ENCODE measurements around the gene CADM4. TPM values are rescaled to one million over a fixed set of nuclear protein-coding genes. Genes with fewer than 3 reads are reported as not detected.
A peak's percentile ranks its signal among the peaks of the same experiment; 100 is the strongest.

The CADM4 gene
- total RNA-seq, 2 donors from 2014 or later = 2.3 to 5.8 TPM

DNA sequence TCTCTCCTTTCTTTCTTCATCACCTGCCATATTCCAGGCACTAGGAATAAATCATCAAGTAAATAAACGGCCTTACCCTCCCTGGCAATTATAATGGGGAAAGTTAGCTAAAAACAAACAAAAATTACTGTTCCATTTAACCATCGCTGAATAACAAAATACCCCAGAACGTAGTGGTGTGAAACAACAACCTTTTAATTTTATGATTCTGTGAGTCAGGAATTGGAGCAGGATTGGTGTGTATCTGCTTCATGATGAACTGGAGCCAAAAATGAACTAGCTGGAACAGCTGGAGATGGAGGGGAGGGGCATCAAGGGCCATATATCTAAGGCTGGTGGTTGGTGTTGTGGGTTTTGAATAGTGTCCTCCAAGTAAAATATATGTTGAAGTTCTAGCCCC lies 3.7 kb upstream of the CADM4 start:
- Histone ChIP-seq H3K27ac (no peak overlapping the region), H3K4me1 (no peaks in the 10 kb centered on the region), H3K9me3 (no peaks in the 10 kb centered on the region), H3K27me3 (no peaks in the 10 kb centered on the region), H3K9ac (ENCODE audit: low read depth in 2 of 2, low read length in 2 of 2) (no peak overlapping the region), H3K36me3 (no peaks in the 10 kb centered on the region), H3K4me3 (no peak overlapping the region)
- DNase-seq = no peak
- TF ChIP-seq, protein P1, sequence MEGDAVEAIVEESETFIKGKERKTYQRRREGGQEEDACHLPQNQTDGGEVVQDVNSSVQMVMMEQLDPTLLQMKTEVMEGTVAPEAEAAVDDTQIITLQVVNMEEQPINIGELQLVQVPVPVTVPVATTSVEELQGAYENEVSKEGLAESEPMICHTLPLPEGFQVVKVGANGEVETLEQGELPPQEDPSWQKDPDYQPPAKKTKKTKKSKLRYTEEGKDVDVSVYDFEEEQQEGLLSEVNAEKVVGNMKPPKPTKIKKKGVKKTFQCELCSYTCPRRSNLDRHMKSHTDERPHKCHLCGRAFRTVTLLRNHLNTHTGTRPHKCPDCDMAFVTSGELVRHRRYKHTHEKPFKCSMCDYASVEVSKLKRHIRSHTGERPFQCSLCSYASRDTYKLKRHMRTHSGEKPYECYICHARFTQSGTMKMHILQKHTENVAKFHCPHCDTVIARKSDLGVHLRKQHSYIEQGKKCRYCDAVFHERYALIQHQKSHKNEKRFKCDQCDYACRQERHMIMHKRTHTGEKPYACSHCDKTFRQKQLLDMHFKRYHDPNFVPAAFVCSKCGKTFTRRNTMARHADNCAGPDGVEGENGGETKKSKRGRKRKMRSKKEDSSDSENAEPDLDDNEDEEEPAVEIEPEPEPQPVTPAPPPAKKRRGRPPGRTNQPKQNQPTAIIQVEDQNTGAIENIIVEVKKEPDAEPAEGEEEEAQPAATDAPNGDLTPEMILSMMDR (IDR thresholded peaks at IDR 0.05) = no peak
- intact Hi-C loops (cut with DNase I) = no loop called here

DNA sequence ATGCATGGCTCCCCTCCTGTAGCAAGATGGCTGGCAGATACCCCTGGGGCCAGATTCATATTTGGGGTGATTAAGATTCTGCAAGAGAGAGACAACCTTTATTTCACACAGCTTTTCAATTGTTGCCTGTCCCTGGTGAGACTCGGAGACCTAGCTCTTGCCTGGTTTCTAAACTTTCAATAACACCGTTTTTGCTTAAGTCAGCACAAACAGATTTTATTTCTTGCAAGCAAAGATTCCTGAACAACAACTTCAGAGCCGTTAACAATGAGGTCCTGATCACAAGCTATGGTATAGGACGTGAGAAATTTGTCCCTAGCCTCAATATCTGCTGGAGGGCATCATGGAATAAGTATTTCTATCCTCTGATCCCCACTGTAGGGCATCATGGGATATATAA lies 2.9 kb upstream of the CADM4 start:
- Histone ChIP-seq H3K4me3 (no peak overlapping the region), H3K4me1 (no peaks in the 10 kb centered on the region), H3K27ac (no peak overlapping the region), H3K9ac (ENCODE audit: low read depth in 2 of 2, low read length in 2 of 2) (no peak overlapping the region), H3K36me3 (no peaks in the 10 kb centered on the region), H3K9me3 (no peaks in the 10 kb centered on the region), H3K27me3 (no peaks in the 10 kb centered on the region)
- TF ChIP-seq, protein P1 (IDR thresholded peaks at IDR 0.05) = no peak
- intact Hi-C loops (cut with DNase I) = no loop called here
- DNase-seq = no peak

GRCh38 chr19:43641333-43641732 lies 1.7 kb upstream of the CADM4 start:
- Histone ChIP-seq H3K4me3 (no peak overlapping the region), H3K9me3 (no peaks in the 10 kb centered on the region)
- TF ChIP-seq, protein P1 (IDR thresholded peaks at IDR 0.05) = no peak

GRCh38 chr19:43640424-43640757 lies 741 bp upstream of the CADM4 start:
- no peak for DNase-seq
- Histone ChIP-seq H3K27ac (no peak overlapping the region), H3K36me3 (no peaks in the 10 kb centered on the region), H3K9ac (ENCODE audit: low read depth in 2 of 2, low read length in 2 of 2) (peak overlapping the region in 1 of 2 donors; percentile 28), H3K9me3 (no peaks in the 10 kb centered on the region), H3K4me1 (no peaks in the 10 kb centered on the region), H3K27me3 (no peaks in the 10 kb centered on the region), H3K4me3 (peak overlapping the region; percentile 32)
- TF ChIP-seq, protein P1 (IDR thresholded peaks at IDR 0.05) = no peak
- intact Hi-C loops (cut with DNase I) = no loop called here

More at GRCh38 chr19:43641333-43641732, 1.7 kb upstream of the CADM4 start:
- Histone ChIP-seq H3K9ac (ENCODE audit: low read depth in 2 of 2, low read length in 2 of 2) (no peak overlapping the region), H3K27me3 (no peaks in the 10 kb centered on the region), H3K27ac (no peak overlapping the region), H3K36me3 (no peaks in the 10 kb centered on the region), H3K4me1 (no peaks in the 10 kb centered on the region)
- intact Hi-C loops (cut with DNase I) = no loop called here
- no peak for DNase-seq

GRCh38 chr19:43638995-43639518 lies 593 bp downstream of the CADM4 start:
- H3K4me1 ChIP-seq = no peaks in the 10 kb centered on the region
- no peaks in the 10 kb centered on the region for H3K36me3 ChIP-seq
- H3K27me3 ChIP-seq = no peaks in the 10 kb centered on the region
- H3K4me3 ChIP-seq = no peak overlapping the region
- intact Hi-C loops (cut with DNase I) = no loop called here
- TF ChIP-seq, protein P1 (IDR thresholded peaks at IDR 0.05) = no peak
- H3K27ac ChIP-seq = no peak overlapping the region
- H3K9ac ChIP-seq (ENCODE audit: low read depth in 2 of 2, low read length in 2 of 2) = peak overlapping the region in 1 of 2 donors; percentile 43
- no peaks in the 10 kb centered on the region for H3K9me3 ChIP-seq
- DNase-seq = no peak
